Left colon (tissue), 2 donors: Measurements from ENCODE around the gene GP2. TPM values are rescaled to one million over a fixed set of nuclear protein-coding genes. Genes with fewer than 3 reads are reported as not detected.

ENCODE experiments used
- ATAC-seq: fragments of 200-7000 bp; cut with Tn5 transposase; one replicate; pipeline ENCODE4 v1.9.1; 2020; ENCODE audit warnings: mild to moderate bottlenecking, moderate library complexity
- DNase-seq, 2 donors: peaks; one replicate each; pipeline ENCODE4 v3.0.0-alpha.2; 2020
- intact Hi-C, 2 donors: fragments of 100-400 bp; cut with DNase I in 1 of 2; cut with micrococcal nuclease in 1 of 2; formaldehyde crosslinking; loops; one replicate each; pipeline versions ENCODE4 v1.11.2 to v1.14.0; 2022; cut with DNase I, micrococcal nuclease
- total RNA-seq, 2 donors: library from RNA; stranded (reverse); fragmentation: NEBNext Ultra II Directional; extraction: Animal tissue kit (Norgen Biotek cat#: 25700); gene quantifications; one replicate each; pipeline ENCODE4 v1.2.1, GENCODE V29; 2021
- donor health status: DM: no; HTN: no; CAD: no.
- donor health status: DM: yes; HTN: yes; CAD: no.

The GP2 gene
- total RNA-seq, 2 donors from 2014 or later, result 6.5 to 7.4 TPM

- intact Hi-C loops, result no loop called here
- DNase-seq, result no peak
- ATAC-seq, result peak; percentile 71
Measured at GRCh38 chr16:20268409-20268808, 58.9 kb downstream of the GP2 start.

DNA sequence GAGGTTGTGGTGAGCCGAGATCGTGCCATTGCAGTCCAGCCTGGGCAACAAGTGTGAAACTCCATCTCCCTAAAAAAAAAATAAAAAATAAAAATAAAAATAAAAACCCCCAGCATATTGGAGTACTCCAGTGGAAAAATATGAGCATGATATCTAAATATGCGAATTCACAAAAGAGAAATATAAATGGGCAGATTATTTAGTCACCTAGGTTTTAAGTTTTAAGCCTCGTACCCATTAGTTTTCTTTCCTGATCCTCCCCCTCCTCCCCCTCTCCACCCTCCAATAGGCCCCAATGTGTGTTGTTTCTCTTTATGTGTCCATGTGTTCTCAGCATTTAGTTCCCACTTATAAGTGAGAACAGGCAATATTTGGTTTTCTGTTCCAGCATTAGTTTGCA is 62.3 kb downstream of the GP2 start:
- intact Hi-C loops, result no loop called here
- DNase-seq (no peak), ATAC-seq (no peak)

- ATAC-seq (no peak), DNase-seq (no peak)
- intact Hi-C loops, result no loop called here
Measured at GRCh38 chr16:20263138-20263855, 64.0 kb downstream of the GP2 start.

- DNase-seq (no peak), ATAC-seq (no peak)
- intact Hi-C loops, result no loop called here
Measured at GRCh38 chr16:20262248-20262647, 65.1 kb downstream of the GP2 start.

DNA sequence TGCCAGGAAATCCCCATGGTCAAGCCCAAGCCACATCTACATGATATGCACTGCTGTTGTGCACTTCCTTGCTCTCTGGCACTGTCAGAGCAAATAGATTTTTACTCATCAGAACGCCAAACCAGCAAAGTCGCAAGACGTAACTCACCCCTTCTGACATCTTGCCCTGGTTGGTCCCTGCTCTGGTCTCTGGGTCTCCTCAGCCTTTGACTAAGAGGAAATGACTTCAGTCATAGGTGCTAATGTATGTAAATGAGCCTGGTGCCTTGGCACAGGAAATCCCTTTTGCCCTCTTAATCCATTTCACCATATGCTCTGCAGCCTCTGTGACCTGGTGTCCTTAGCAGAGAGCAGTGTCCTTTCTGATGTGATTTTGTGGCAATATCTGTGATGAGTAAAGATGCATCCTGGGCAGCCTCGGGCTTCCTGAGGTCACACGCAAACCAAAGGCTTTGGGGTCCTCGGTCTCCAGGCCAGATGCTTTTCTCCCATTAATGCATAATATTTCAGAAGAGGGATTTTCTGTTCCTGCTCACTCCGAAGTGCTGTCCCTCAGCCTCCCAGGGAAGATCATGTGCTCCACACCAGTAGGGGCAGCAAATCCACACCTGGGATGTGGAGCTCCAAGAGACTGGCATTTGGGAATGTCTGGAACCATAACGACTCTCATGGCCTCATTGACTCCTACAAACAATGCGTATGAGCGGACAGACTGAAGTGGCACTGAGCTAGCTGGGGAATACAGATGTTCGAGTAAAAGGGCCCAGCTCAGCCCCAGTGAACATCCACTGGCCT is 66.9 kb downstream of the GP2 start:
- no peak for ATAC-seq
- intact Hi-C loops, result no loop called here
- no peak for DNase-seq

Other genes starting within 250 kb of the GP2 start
- gene UMOD, start 25.2 kb upstream of the GP2 start, total RNA-seq, result not detected
- not detected for gene PDILT, start 77.2 kb upstream of the GP2 start, total RNA-seq
- gene ACSM5, start 82.0 kb upstream of the GP2 start, total RNA-seq, result 1 to 10 TPM in 1 of 2 donors, under 1 TPM in 1; 0.40 to 1.5 TPM
- gene ACSM2A, start 124.0 kb upstream of the GP2 start, total RNA-seq, result not detected
- gene ACSM2B, start 248.9 kb upstream of the GP2 start, total RNA-seq, result not detected